Esophagus (tissue), 2 donors: Measurements from ENCODE around the gene IGF2. TPM values are rescaled to one million over a fixed set of nuclear protein-coding genes. Genes with fewer than 3 reads are reported as not detected.
A peak's percentile ranks its signal among the peaks of the same experiment; 100 is the strongest.

ENCODE experiments used
- H3K27ac ChIP-seq, 2 donors: one replicate each; pipeline ENCODE4 v1.5.1; 2013; ENCODE audit warnings: low read depth in 2 of 2, mild to moderate bottlenecking in 2 of 2, inconsistent platforms in 1 of 2, low read length in 1 of 2, moderate library complexity in 1 of 2
- H3K27me3 ChIP-seq, 2 donors: one replicate each; pipeline ENCODE4 v1.6.1; 2013; ENCODE audit warnings: low read length in 2 of 2, control low read depth in 1 of 2, mild to moderate bottlenecking in 1 of 2; ENCODE audit not compliant: insufficient read depth in 2 of 2, control insufficient read depth in 1 of 2
- H3K36me3 ChIP-seq, 2 donors: one replicate each; pipeline ENCODE4 v1.6.1; 2013; ENCODE audit warnings: low read length in 1 of 2; ENCODE audit not compliant: control insufficient read depth in 2 of 2, insufficient read depth in 2 of 2
- H3K4me1 ChIP-seq, 2 donors: one replicate each; pipeline ENCODE4 v1.6.1; 2013; ENCODE audit warnings: low read length in 1 of 2; ENCODE audit not compliant: control insufficient read depth in 2 of 2, insufficient read depth in 2 of 2
- H3K4me3 ChIP-seq, 2 donors: one replicate each; pipeline ENCODE4 v1.5.1; 2013; ENCODE audit warnings: low read length in 2 of 2, mild to moderate bottlenecking in 2 of 2, low read depth in 1 of 2, moderate library complexity in 1 of 2
- H3K9me3 ChIP-seq, 2 donors: one replicate each; pipeline ENCODE4 v1.6.1; 2013; ENCODE audit warnings: mild to moderate bottlenecking in 2 of 2, low read depth in 1 of 2, low read length in 1 of 2, moderate library complexity in 1 of 2; ENCODE audit not compliant: control insufficient read depth in 2 of 2, insufficient read depth in 1 of 2
- WGBS, 2 donors: extraction: QIAGEN DNeasy Blood & Tissue Kit; methylation state at CpG; one replicate each; pipeline ENCODE4 v1.1.7; 2013; 5-methylcytosine and 5-hydroxymethylcytosine counted together
- polyA plus RNA-seq, 2 donors: library from polyadenylated mRNA; stranded (reverse); fragments of 200-250 nt; gene quantifications; one replicate each; pipeline ENCODE4 v1.2.3, GENCODE V29; 2013
- donor health status: healthy with polysubstance abuse.
- donor health status: Bipolar disorder and iron deficiency.

IGF2 gene
- polyA plus RNA-seq: 1 to 10 TPM; 2.4 to 3.2 TPM

- H3K4me3 ChIP-seq: peak within 1 kb of the TSS; percentile 11 to 25
- H3K27ac ChIP-seq: no peak within 1 kb of the TSS
- WGBS, 2 donors: 1 to 2% methylated on average over 9 to 62 of the region's 62 CpGs
- H3K9me3 ChIP-seq: no peaks in the 10 kb centered on the region
- peaks cover 10 to 39% of the 10 kb centered on the region in 2 donors for H3K27me3 ChIP-seq
- H3K36me3 ChIP-seq: no peaks in the 10 kb centered on the region
- peaks cover 2 to 3% of the 10 kb centered on the region in 2 donors for H3K4me1 ChIP-seq
Measured at GRCh38 chr11:2139123-2139521, at the start of gene IGF2. IGF2 (minus strand) TSS chr11:2139389; CDS start chr11:2135523, 3,866 bp downstream.

- Histone ChIP-seq H3K4me3 (no peak overlapping the region), H3K27me3 (peaks cover 0 to 3% of the 10 kb centered on the region in 2 donors), H3K9me3 (peaks cover 0 to 2% of the 10 kb centered on the region in 2 donors), H3K4me1 (peaks cover 0 to 9% of the 10 kb centered on the region in 2 donors), H3K27ac (no peak overlapping the region), H3K36me3 (no peaks in the 10 kb centered on the region)
- WGBS, 2 donors: 72 to 82% methylated on average over 19 of the region's 19 CpGs
Measured at GRCh38 chr11:2188745-2189144, 49.6 kb upstream of the IGF2 start.

- no peak overlapping the region for H3K4me3 ChIP-seq
- peaks cover 0 to 2% of the 10 kb centered on the region in 2 donors for H3K9me3 ChIP-seq
- peaks cover 0 to 3% of the 10 kb centered on the region in 2 donors for H3K4me1 ChIP-seq
- H3K27ac ChIP-seq: no peak overlapping the region
- 84 to 91% methylated on average over 7 of the region's 7 CpGs for WGBS, 2 donors
- H3K36me3 ChIP-seq: no peaks in the 10 kb centered on the region
- peaks cover 0 to 3% of the 10 kb centered on the region in 2 donors for H3K27me3 ChIP-seq
Measured at GRCh38 chr11:2187280-2187707, 48.1 kb upstream of the IGF2 start.

GRCh38 chr11:2186669-2187279, 47.6 kb upstream of the IGF2 start:
- H3K9me3 ChIP-seq: peaks cover 0 to 2% of the 10 kb centered on the region in 2 donors
- H3K27ac ChIP-seq: no peak overlapping the region
- no peaks in the 10 kb centered on the region for H3K36me3 ChIP-seq
- H3K4me1 ChIP-seq: peaks cover 0 to 3% of the 10 kb centered on the region in 2 donors
- WGBS, 2 donors: 19 to 24% methylated on average over 21 of the region's 21 CpGs
- no peak overlapping the region for H3K4me3 ChIP-seq
- peaks cover 0 to 3% of the 10 kb centered on the region in 2 donors for H3K27me3 ChIP-seq

GRCh38 chr11:2185324-2186085, 46.3 kb upstream of the IGF2 start:
- H3K4me1 ChIP-seq: no peaks in the 10 kb centered on the region
- H3K27me3 ChIP-seq: peaks cover 0 to under 1% of the 10 kb centered on the region in 2 donors
- peaks cover 0 to 2% of the 10 kb centered on the region in 2 donors for H3K9me3 ChIP-seq
- 46 to 50% methylated on average over 21 to 23 of the region's 23 CpGs for WGBS, 2 donors
- H3K36me3 ChIP-seq: no peaks in the 10 kb centered on the region
- no peak overlapping the region for H3K4me3 ChIP-seq
- no peak overlapping the region for H3K27ac ChIP-seq

DNA sequence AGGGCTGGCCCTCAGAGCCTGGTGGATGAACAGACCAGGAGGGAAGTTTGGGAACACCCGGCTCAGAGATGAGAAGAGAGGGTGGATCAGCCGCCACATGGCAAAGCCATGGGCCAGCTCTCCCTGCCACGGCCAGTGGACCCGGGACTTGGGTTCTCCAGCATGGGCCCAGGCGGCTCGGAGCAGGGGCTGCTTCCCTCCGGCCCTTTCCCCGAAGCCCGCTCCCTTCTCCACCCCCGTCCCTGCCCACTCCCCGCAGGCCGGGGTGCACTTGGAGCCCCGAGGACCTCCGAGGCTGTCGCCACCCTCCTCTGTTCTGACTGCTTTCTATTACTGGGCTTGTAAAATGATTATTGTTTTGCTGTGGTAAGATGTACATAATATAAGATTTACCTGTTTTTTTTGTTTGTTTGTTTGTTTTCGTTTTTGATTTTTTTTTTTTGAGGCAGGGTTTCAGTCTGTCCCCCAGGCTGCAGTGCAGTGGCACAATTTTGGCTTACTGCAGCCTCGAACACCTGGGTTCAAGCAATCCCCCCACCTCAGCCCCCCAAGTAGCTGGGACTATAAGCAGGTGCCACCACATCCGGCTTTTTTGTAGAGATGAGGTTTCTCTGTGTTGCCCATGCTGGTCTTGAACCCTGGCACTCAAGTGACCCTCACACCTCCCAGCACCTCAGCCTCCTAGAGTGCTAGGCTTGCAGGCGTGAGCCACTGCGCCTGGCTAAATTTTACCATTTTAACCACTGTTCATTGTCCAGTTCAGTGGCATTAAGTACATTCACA, 43.7 kb upstream of the IGF2 start:
- peaks cover 0 to 8% of the 10 kb centered on the region in 2 donors for H3K4me1 ChIP-seq
- 81 to 83% methylated on average over 20 of the region's 20 CpGs for WGBS, 2 donors
- no peaks in the 10 kb centered on the region for H3K27me3 ChIP-seq
- no peaks in the 10 kb centered on the region for H3K36me3 ChIP-seq
- peaks cover 0 to 2% of the 10 kb centered on the region in 2 donors for H3K9me3 ChIP-seq
- no peak overlapping the region for H3K4me3 ChIP-seq
- no peak overlapping the region for H3K27ac ChIP-seq

- Histone ChIP-seq H3K4me3 (no peak overlapping the region), H3K4me1 (peaks cover 0 to 8% of the 10 kb centered on the region in 2 donors), H3K27ac (no peak overlapping the region), H3K9me3 (peaks cover 0 to 1% of the 10 kb centered on the region in 2 donors), H3K27me3 (no peaks in the 10 kb centered on the region), H3K36me3 (no peaks in the 10 kb centered on the region)
- 82 to 85% methylated on average over 18 of the region's 18 CpGs for WGBS, 2 donors
Measured at GRCh38 chr11:2182075-2182474, 42.9 kb upstream of the IGF2 start.

DNA sequence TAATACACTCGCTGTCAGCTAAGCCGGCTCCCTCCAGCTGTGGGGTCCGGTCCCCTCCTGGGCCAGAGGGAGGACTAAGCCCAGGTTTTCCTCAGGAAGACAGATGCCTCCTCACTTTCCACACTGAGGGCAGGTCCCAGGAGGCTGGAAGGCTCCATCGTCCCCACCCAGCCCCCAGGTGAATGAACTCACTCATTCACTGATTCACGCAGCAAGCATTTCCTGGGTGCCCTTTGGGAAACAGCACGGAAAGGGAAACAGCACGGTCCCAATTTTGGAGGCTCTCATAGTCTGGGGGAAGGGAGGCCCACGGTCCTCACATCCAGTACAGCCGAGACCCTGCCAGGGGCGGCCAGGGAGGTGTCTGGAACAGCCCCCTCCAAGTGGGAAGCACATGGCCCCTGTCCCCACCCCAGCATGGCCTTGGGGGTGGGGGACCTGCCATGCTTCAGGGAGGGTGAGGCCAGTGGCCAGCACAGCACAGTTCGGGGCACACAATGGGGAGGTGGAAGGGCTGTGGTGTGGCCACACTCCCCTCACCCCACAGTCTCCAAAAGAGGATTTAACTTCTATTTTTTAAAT, 41.7 kb upstream of the IGF2 start:
- Histone ChIP-seq H3K9me3 (no peaks in the 10 kb centered on the region), H3K4me3 (no peak overlapping the region), H3K36me3 (no peaks in the 10 kb centered on the region), H3K27me3 (no peaks in the 10 kb centered on the region), H3K4me1 (peaks cover 0 to 15% of the 10 kb centered on the region in 2 donors), H3K27ac (no peak overlapping the region)
- WGBS, 2 donors: 62 to 69% methylated on average over 11 of the region's 11 CpGs

DNA sequence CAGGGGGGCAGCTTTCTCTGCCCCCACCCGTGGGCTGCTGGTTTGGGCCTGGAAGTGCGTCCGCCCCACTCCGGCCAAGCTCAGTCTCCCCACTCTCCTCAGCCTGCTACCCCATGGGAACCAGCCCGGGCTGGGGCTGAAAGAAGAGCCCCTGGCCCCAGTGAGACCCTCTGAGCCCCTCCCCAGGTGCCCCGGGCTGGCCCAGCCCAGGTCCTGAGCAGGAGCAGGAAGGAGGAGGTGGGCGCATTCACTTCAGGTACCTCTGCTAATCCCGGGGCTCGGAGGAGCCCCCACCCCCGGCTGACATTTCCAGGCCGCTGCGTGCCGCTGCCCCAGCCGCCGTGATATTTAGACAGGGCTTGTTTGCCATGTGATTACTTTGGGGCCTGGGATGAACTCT, 41.2 kb upstream of the IGF2 start:
- H3K9me3 ChIP-seq: no peaks in the 10 kb centered on the region
- WGBS, 2 donors: 71 to 75% methylated on average over 14 to 15 of the region's 15 CpGs
- no peaks in the 10 kb centered on the region for H3K27me3 ChIP-seq
- peaks cover 0 to 19% of the 10 kb centered on the region in 2 donors for H3K4me1 ChIP-seq
- H3K36me3 ChIP-seq: no peaks in the 10 kb centered on the region
- H3K27ac ChIP-seq: no peak overlapping the region
- no peak overlapping the region for H3K4me3 ChIP-seq
